Uterus (tissue), 4 donors: Measurements from ENCODE around the gene PVRIG. TPM values are rescaled to one million over a fixed set of nuclear protein-coding genes. Genes with fewer than 3 reads are reported as not detected.
"Not testable (repeated sequence)": the region's sequence is repeated elsewhere in the genome, so short reads cannot be mapped to it uniquely, and the experiment has no call there.

Experiments used
- DNase-seq, 2 donors: peaks; one replicate each; pipeline ENCODE4 v3.0.0-alpha.2; 2019 to 2020
- H3K27ac ChIP-seq, 2 donors: fragments of 200-600 bp; sonication (generic); 1 replicate in 1 of 2; 2 replicates in 1 of 2; pipeline ENCODE4 v1.5.1; 2016 to 2018
- H3K27me3 ChIP-seq, 2 donors: fragments of 200-600 bp; sonication (generic); one replicate each; pipeline ENCODE4 v1.5.1; 2018 to 2019; ENCODE audit warnings: control low read depth in 1 of 2
- H3K36me3 ChIP-seq, 2 donors: fragments of 200-600 bp; sonication (generic); one replicate each; pipeline ENCODE4 v1.5.1; 2019; ENCODE audit warnings: control low read depth in 1 of 2
- H3K4me1 ChIP-seq, 2 donors: fragments of 200-600 bp; sonication (generic); one replicate each; pipeline ENCODE4 v1.5.1; 2018 to 2019; ENCODE audit warnings: control low read depth in 1 of 2
- H3K4me3 ChIP-seq, 2 donors: fragments of 200-600 bp; sonication (generic); 1 replicate in 1 of 2; 2 replicates in 1 of 2; pipeline ENCODE4 v1.5.1; 2018 to 2019; ENCODE audit warnings: mild to moderate bottlenecking in 1 of 2
- H3K9me3 ChIP-seq, 2 donors: fragments of 200-600 bp; sonication (generic); one replicate each; pipeline ENCODE4 v1.5.1; 2019; ENCODE audit warnings: control low read depth in 1 of 2
- POLR2A ChIP-seq, 2 donors: fragments of 450-650 bp; IDR thresholded peaks; one replicate each; pipeline ENCODE4 v1.6.1; 2016; ENCODE audit warnings: antibody characterized with exemption in 2 of 2, mild to moderate bottlenecking in 1 of 2, moderate library complexity in 1 of 2
- intact Hi-C: fragments of 100-400 bp; cut with DNase I; formaldehyde crosslinking; loops from one replicate; pipeline ENCODE4 v1.15.1; 2023; ENCODE audit warnings: low total_unique reads
- total RNA-seq, 4 donors: library from RNA; depleted of rRNA in 3 of 4; stranded (reverse); fragments of >200 nt in 3 of 4; gene quantifications; one replicate each; pipeline versions ENCODE4 v1.1.0 to v1.2.4, GENCODE V29; 2014 to 2023
- TF ChIP-seq, protein P1 (sequence below), 4 experiments: fragments of 200-600 bp in 2 of 4; fragments of 450-650 bp in 2 of 4; sonication (generic) in 2 of 4; IDR thresholded peaks; one replicate each; pipeline ENCODE4 v1.5.1; 2016 to 2019; ENCODE audit warnings: antibody characterized with exemption in 4 of 4, mild to moderate bottlenecking in 2 of 4, moderate library complexity in 1 of 4
- donor health status: DM: yes; HTN: yes; CAD: no.

PVRIG gene
- total RNA-seq, 4 donors from 2014 or later = 0.21 TPM; not detected in 3

DNA sequence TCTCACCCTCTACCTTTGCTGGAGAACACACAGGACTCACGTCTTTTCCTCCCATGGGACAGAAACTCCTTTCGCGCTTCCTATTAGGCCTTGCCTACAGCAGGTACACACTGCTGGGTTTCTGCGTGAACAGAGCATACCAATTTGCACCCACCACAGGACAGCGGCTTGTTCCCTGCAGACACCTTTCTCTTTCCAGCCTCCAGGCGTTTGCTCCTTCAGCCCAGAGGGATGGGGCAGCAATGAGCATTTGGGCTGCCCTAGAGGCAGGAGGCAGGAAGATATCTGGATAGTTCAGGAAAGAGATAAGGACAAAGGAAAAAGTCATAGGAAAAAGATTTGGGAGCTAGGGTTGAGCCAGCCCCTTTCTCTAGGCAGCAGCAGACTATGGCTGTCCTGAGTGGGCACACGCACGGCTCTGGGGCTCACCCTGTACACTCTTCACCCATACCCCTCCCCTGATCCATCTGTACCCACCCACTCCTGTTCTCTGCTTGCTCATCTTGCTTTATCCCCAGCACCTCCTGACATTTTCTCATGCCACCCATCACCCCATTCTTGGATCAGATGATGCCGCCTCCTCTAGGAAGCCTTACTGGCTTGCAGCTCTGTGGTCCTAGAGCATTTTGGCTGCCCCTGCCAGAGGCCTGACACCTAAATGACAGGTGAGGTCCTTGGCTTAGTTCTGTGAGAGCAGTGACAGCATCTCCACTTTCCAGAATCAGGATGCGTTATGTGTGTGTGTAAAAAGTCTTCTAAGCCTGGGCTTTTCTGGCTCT, 47.0 kb downstream of the PVRIG start:
- H3K9me3 ChIP-seq = no peaks in the 10 kb centered on the region
- H3K4me1 ChIP-seq = no peaks in the 10 kb centered on the region
- no peak overlapping the region for H3K27ac ChIP-seq
- H3K27me3 ChIP-seq = no peaks in the 10 kb centered on the region
- intact Hi-C loops = no loop called here
- no peaks in the 10 kb centered on the region for H3K36me3 ChIP-seq
- H3K4me3 ChIP-seq = no peak overlapping the region
- TF ChIP-seq, protein P1, sequence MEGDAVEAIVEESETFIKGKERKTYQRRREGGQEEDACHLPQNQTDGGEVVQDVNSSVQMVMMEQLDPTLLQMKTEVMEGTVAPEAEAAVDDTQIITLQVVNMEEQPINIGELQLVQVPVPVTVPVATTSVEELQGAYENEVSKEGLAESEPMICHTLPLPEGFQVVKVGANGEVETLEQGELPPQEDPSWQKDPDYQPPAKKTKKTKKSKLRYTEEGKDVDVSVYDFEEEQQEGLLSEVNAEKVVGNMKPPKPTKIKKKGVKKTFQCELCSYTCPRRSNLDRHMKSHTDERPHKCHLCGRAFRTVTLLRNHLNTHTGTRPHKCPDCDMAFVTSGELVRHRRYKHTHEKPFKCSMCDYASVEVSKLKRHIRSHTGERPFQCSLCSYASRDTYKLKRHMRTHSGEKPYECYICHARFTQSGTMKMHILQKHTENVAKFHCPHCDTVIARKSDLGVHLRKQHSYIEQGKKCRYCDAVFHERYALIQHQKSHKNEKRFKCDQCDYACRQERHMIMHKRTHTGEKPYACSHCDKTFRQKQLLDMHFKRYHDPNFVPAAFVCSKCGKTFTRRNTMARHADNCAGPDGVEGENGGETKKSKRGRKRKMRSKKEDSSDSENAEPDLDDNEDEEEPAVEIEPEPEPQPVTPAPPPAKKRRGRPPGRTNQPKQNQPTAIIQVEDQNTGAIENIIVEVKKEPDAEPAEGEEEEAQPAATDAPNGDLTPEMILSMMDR (IDR thresholded peaks at IDR 0.05) = no peak
- no peak for TF ChIP-seq POLR2A (IDR thresholded peaks at IDR 0.05)
- no peak for DNase-seq

DNA sequence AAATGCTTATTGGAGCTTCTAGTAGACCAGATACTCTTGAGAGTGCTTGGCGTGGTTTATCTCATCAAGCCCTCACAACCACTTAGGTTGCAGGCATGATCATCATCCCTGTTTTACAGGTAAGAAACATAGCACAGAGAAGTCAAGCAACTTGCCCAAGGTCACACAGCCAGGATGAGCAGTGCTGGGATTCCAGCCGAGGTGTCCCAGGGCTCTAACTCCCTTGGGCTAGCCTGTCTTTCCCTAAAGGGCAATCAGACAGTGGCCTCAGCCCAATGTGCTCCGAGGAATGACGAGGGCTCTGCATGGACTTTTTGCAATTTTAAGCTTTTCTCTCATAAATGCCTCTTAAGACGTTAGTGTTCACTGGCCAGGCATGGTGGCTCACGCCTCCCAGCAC, 47.9 kb downstream of the PVRIG start:
- TF ChIP-seq, protein P1 (IDR thresholded peaks at IDR 0.05) = no peak
- TF ChIP-seq POLR2A (IDR thresholded peaks at IDR 0.05) = no peak
- H3K27me3 ChIP-seq = no peaks in the 10 kb centered on the region
- H3K4me3 ChIP-seq = no peak overlapping the region
- DNase-seq = no peak
- intact Hi-C loops = no loop called here
- no peak overlapping the region for H3K27ac ChIP-seq
- no peaks in the 10 kb centered on the region for H3K36me3 ChIP-seq
- H3K9me3 ChIP-seq = no peaks in the 10 kb centered on the region
- no peaks in the 10 kb centered on the region for H3K4me1 ChIP-seq

DNA sequence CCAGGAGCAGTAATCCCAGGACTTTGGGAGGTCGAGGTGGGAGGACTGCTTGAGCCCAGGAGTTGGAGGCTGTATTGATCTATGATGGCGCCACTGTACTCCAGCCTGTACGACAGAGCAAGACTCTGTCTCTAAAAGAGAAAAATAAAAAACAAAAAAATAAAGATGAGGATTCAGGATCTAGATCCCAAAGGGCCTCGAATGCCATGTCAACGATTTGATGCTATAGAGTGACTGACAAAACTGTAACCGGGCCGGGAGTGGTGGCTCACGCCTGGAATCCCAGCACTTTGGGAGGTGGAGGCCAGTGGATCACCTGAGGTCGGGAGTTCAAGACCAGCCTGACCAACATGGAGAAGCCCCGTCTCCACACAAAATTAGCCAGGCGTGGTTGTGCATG, 49.1 kb downstream of the PVRIG start:
- intact Hi-C loops, H3K9me3 ChIP-seq, H3K36me3 ChIP-seq, H3K4me1 ChIP-seq, H3K4me3 ChIP-seq, H3K27me3 ChIP-seq, H3K27ac ChIP-seq, DNase-seq: not testable (repeated sequence)

DNA sequence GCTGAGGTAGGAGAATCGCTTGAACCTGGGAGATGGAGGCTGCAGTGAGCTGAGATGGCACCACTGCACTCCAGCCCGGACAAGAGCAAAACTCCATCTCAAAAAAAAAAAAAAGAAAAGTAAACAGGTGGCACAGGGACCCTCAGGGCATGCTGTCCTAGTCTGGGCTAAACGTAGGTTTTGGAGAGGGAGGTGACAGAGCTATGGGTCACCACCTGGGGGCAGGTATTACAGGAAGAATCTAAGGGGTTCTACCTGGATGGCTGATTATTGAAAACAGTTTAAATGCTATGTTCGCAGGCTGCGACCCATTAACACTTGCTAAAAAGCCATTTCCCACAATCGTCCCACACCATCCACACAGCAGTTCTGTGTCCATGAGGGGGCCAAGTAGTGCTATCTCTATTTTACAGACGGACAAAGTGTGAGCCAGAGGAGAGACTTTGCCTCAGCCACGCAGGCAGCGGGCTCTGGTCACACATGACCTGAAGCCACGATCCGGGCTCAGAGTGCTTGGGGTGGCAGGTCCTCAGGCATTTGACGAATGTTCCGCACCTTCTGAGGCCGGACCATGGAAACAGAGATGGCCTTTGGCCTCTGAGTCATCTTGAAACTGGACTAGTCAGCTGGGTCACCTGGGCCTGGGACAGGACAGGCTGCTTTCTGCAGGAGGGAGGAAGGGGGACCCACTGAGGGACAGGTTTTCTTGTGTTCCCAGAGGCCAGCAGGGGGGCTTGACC, 49.7 kb downstream of the PVRIG start:
- peak overlapping the region; percentile 59 to 67 for H3K27ac ChIP-seq
- DNase-seq, intact Hi-C loops: not testable (repeated sequence)

DNA sequence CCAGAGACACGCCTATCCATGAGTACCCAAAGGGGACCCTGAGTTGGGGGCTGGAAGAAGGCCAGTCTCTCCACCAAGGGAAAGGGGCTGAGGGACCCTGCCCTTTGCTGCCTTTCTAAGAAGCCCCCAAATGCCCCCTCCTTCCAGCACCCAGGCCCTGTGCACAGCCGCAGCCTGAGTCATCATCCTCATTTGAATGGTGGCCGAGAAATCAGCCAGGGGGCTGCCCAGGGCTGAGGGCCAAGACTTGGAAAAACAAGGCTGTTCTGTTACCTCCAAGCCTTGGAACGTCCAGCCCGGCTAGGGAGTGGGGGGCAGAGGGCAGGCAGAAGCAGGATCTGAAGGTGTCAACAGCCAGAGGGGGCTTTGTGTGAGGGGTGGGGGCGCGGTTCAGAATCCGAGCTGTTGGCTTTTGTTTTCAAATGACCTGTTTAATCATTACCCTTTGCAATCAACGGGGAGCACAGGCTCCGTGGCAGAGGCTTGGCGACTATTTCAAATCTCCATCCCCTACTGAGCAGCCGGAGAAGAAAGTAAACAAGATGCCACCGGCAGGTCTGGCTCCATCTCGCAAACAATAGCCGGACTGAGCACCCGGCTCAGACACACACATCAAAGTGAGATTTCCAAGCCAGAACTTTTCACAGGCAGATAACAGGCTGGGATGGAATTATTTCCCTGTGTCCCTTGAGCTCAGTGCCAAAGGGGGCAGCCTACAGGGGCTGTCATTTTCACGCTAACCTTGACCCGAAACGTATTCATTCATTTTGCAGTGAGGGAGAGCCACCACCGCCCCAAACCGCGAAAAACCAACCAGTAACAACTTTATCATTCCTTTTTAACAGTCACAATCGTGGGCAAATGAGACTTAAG, 50.5 kb downstream of the PVRIG start:
- Histone ChIP-seq H3K4me3 (peak overlapping the region; percentile 52 to 59), H3K27ac (peak overlapping the region; percentile 70 to 88)
- H3K27me3 ChIP-seq, intact Hi-C loops, H3K9me3 ChIP-seq, H3K36me3 ChIP-seq, H3K4me1 ChIP-seq: not testable (repeated sequence)
- DNase-seq = peak; percentile 21 to 26

More for the DNA sequence above, 49.7 kb downstream of the PVRIG start:
- not testable (repeated sequence) for H3K4me1 ChIP-seq, H3K36me3 ChIP-seq, H3K27me3 ChIP-seq, H3K9me3 ChIP-seq
- peak overlapping the region in 1 of 2 donors; percentile 15 for H3K4me3 ChIP-seq

Other genes with a start within 250 kb of the PVRIG start
- gene AZGP1, start 243.9 kb upstream of the PVRIG start, total RNA-seq = not detected
- gene ZKSCAN1, start 204.4 kb upstream of the PVRIG start, total RNA-seq = 10 to 100 TPM; 20.9 to 96.7 (median 53.6) TPM
- 10 to 100 TPM in 3 of 4 donors, 1 to 10 TPM in 1; 5.0 to 28.9 (median 17.0) TPM for gene ZSCAN21, start 170.2 kb upstream of the PVRIG start, total RNA-seq
- gene ZNF3, start 138.2 kb upstream of the PVRIG start, total RNA-seq = 10 to 100 TPM; 10.9 to 69.4 (median 50.3) TPM
- gene COPS6, start 131.0 kb upstream of the PVRIG start, total RNA-seq = 100 to 1,000 TPM in 1 of 4 donors, 10 to 100 TPM in 3; 31.8 to 110 (median 53.1) TPM
- 10 to 100 TPM; 18.7 to 74.8 (median 43.3) TPM for gene MCM7, start 118.6 kb upstream of the PVRIG start, total RNA-seq
- gene AP4M1, start 118.3 kb upstream of the PVRIG start, total RNA-seq = 10 to 100 TPM in 3 of 4 donors, 1 to 10 TPM in 1; 5.0 to 52.0 (median 33.6) TPM
- 10 to 100 TPM; 23.5 to 68.9 (median 67.7) TPM for gene TAF6, start 100.6 kb upstream of the PVRIG start, total RNA-seq
- gene CNPY4, start 100.3 kb upstream of the PVRIG start, total RNA-seq = 10 to 100 TPM in 2 of 4 donors, 1 to 10 TPM in 1, not detected in 1; 3.3 to 53.6 (median 24.7) TPM
- gene MBLAC1, start 93.0 kb upstream of the PVRIG start, total RNA-seq = 10 to 100 TPM in 1 of 4 donors, 1 to 10 TPM in 3; 1.3 to 12.4 (median 4.6) TPM
- gene LAMTOR4, start 71.0 kb upstream of the PVRIG start, total RNA-seq = 100 to 1,000 TPM in 3 of 4 donors, 10 to 100 TPM in 1; 53.3 to 197 (median 115) TPM
- gene TRAPPC14, start 61.2 kb upstream of the PVRIG start, total RNA-seq = 10 to 100 TPM in 1 of 4 donors, 1 to 10 TPM in 3; 2.8 to 22.3 (median 5.7) TPM
- gene GAL3ST4, start 51.3 kb upstream of the PVRIG start, total RNA-seq = 10 to 100 TPM in 1 of 4 donors, 1 to 10 TPM in 1, under 1 TPM in 1, not detected in 1; 0.51 to 12.1 (median 7.5) TPM
- 1 to 10 TPM in 2 of 4 donors, under 1 TPM in 1, not detected in 1; under 0.01 to 9.3 (median 4.5) TPM for gene GPC2, start 42.6 kb upstream of the PVRIG start, total RNA-seq
- gene STAG3, start 42.0 kb upstream of the PVRIG start, total RNA-seq = 1 to 10 TPM in 1 of 4 donors, under 1 TPM in 1, not detected in 2; 0.49 to 2.5 TPM
- not detected for gene SPDYE3, start 87.8 kb downstream of the PVRIG start, total RNA-seq
- 10 to 100 TPM; 13.4 to 66.1 (median 56.3) TPM for gene PILRB, start 138.2 kb downstream of the PVRIG start, total RNA-seq
- gene PILRA, start 153.5 kb downstream of the PVRIG start, total RNA-seq = 10 to 100 TPM in 1 of 4 donors, 1 to 10 TPM in 3; 3.3 to 20.6 (median 6.7) TPM
- gene ZCWPW1, start 208.8 kb downstream of the PVRIG start, total RNA-seq = 1 to 10 TPM in 3 of 4 donors, not detected in 1; 1.5 to 6.1 (median 5.2) TPM
- gene MEPCE, start 209.9 kb downstream of the PVRIG start, total RNA-seq = 10 to 100 TPM; 21.2 to 44.2 (median 30.2) TPM
- 10 to 100 TPM in 2 of 4 donors, 1 to 10 TPM in 2; 7.4 to 39.7 (median 17.8) TPM for gene PPP1R35, start 216.5 kb downstream of the PVRIG start, total RNA-seq
- 10 to 100 TPM in 1 of 4 donors, 1 to 10 TPM in 2, not detected in 1; 1.4 to 22.1 (median 1.8) TPM for gene SPACDR, start 244.3 kb downstream of the PVRIG start, total RNA-seq